HT1080 (cell line): ENCODE measurements around the gene HS3ST5. TPM values are rescaled to one million over a fixed set of nuclear protein-coding genes. Genes with fewer than 3 reads are reported as not detected.
"Not testable (repeated sequence)": the region's sequence is repeated elsewhere in the genome, so short reads cannot be mapped to it uniquely, and the experiment has no call there.

ENCODE experiments used
- DNase-seq: peaks from one replicate; pipeline ENCODE4 v3.0.0-alpha.2; 2015; ENCODE audit warnings: low read depth
- total RNA-seq: library from RNA; depleted of rRNA; stranded (reverse); fragments of >200 nt; shearing (Covaris generic); gene quantifications from 2 replicates; pipeline ENCODE4 v1.2.3, GENCODE V29; 2014

The HS3ST5 gene
- total RNA-seq, 1 experiment from 2014 or later, result 0.18 TPM

DNA sequence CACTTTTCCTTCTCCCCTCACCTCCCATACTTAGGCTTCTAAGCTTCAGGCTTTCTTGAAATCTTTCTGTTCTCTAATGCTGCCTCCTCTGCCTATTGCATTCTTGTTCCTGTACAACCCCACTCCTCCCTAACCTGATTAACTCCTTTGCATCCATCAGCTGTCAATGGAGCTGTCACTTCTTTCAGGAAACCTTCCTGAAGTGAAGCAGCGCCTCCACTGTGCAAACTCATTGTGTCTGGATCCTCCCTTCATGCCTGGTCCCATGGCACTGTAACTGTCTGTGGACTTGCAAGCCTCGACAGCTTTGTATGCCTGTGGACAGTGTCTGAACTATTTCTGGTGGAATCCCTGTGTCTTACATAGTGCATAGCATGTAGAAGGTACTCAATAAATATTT is 185.0 kb downstream of the HS3ST5 start:
- DNase-seq, result no peak

DNA sequence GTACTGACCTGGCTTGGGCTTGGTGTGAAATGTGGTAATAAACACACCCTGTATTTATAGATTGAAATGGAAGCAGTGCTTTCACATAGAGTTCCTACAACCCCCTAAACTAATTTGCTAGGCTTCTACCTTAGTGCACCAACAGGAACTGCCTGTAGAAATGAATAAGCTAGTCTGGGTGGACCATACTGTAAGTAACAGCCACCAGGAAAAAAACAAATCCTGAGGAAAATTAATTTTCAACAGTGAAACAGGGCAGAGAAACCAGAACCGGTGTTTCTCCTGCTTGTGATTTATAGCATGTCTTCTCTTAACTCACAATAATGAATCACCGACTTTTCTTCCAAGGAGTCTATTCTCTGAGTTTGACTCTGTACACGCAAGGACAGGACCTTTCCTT is 187.1 kb downstream of the HS3ST5 start:
- no peak for DNase-seq

DNA sequence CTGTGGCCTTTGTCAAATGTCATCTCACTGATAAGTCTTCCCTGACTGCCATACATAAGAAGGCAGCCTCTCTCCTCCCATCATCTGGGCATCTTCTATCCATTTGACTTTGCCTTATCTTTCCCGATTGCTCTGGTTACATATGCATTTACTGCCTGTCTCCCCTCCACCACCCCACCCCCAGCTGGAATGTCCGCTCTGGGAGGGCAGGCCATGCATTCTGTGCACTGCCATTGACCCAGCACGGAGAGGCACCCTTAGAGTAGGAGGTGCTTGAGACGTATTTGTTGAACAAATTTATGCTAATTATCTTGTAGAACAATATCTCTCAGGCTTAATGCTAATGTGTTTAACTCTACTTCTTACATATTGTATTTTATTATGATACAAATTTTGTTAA is 188.0 kb downstream of the HS3ST5 start:
- DNase-seq, result no peak

DNA sequence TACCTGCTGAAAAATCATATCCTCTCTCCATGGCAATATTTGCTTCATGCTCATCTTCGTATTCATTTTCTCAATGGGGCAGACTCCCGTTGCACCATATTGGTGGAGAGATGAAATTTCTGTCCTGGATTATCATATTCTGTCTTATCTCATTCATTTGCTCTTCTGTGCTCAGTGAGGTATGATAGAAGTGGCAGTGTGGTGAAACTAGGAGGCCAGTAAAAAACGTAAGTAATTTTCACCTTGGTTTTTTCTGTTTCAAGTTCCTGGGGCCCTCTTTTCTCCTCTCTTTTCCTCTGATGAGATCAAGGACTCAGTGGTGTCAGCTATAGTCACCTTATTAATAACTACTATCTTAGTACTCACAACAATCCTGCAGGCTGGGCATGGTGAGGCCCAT is 189.4 kb downstream of the HS3ST5 start:
- no peak for DNase-seq

DNA sequence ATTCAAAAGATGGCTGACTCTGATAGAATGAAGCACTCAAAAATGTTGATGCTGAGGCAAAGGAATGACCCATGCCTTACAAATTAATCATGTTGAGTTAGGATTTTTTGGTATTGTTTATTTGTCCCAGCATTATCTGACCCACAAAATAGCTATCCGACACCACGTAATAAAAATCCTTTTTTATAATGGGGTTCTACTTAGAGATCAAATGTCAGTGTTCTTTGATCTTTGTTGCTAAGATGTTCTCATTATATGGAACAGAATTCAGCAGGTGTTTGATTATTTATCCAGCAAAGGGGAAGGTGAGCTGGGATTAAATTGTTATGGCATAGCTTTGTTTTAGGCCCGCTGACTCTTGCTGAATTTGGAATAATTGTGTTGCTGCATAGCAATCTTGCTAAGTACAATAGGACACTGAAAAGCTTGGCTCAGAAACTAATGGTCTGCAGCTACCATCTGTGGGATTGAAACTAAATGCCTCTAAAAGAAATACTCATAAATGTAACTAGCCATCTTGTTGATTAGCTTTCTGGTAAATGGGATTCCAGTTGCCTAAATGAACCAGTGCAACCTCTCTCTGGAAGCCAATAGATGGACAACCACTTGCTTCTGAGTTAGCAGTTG is 191.6 kb downstream of the HS3ST5 start:
- no peak for DNase-seq

DNA sequence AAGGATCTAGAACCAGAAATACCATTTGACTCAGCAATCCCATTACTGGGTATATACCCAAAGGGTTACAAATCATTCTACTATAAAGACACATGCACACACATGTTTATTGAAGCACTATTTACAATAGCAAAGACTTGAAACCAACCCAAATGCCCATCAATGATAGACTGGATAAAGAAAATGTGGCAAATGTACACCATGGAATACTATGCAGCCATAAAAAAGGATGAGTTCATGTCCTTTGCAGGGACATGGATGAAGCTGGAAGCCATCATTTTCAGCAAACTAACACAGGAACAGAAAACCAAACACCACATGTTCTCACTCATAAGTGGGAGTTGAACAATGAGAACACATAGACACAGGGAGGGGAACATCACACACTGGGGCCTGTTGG is 193.6 kb downstream of the HS3ST5 start:
- not testable (repeated sequence) for DNase-seq

DNA sequence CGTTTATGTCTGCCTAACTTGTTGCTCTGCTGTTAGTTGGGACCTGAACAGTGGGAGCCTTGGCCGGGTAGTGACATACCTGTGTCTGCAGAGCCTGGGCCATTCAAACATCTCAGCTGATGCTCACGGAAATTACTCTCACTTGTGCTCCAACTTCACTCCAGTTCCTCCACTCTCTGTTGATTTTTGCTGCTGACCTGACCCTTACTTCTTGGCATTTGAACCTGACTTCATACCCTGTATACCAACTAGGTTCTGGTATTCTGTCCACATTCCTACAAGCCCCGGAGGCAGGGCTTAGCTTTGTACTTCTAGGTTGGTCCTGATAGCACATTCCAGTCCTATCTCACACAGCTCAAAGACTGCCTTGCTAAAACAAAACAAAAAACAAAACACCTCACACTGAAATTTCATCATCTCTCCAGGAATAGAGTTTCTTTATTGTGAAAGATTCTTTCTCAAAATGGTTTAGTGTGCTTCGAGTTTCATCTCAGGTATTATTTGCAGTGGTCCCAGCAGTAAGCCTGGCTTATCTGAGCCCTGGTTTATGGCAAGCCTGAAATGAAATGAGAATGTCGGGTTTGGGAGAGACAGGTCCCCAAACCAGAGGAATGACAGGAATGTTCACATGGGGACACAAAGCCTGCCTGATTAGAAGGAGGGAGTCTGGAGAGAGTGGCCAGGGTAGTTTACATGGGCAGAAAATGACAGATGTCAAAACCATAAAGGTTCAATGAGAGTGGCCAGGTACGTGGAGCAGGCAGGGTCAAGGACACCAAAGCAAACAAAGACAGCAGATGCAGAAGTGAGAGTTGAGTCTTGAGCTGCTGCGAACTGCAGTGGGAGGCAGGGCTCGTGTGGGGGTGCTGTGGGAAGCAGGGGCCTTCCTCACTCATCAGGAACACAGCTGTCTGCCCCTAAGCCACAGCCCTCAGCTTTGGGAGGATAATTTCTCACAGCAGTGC is 197.7 kb downstream of the HS3ST5 start:
- DNase-seq, result no peak

DNA sequence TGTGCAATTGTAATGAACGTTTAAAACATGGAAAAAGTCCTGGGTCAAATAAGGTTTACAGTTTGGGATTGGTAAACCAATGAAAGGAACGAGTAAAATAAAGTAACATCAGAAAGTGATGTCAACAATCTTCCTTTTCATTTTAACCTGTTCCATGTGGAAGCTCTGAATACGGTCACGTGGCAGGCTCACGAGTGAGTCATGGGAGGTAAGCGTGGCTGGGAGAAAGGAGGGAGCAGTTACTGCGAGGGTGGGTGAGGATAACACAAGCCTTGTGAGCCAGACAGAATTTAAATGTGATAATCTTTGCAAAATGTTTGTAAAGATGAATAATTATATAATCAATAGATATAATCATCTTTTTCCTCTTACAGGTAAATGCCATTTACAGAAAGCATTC is 200.6 kb downstream of the HS3ST5 start:
- peak; percentile 6 for DNase-seq

DNA sequence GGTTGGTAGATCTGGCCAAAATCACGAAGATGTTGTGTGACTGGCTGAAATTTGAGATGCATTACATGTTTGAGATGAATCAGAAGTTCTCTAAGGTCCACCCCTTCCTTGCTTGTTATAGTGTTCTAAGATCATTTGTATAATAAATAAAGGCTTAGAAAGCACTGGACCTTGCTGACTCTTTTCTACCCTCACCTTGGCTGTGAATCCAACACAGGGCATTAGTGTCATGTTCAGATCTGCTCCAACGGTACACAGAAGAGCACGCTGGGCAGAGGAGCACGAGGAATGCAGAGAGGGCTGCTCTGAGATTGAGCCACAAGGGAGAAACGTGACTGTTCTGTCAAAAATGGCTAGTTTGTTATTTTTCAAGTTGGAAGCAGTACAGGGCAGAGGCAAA is 202.4 kb downstream of the HS3ST5 start:
- DNase-seq, result no peak

DNA sequence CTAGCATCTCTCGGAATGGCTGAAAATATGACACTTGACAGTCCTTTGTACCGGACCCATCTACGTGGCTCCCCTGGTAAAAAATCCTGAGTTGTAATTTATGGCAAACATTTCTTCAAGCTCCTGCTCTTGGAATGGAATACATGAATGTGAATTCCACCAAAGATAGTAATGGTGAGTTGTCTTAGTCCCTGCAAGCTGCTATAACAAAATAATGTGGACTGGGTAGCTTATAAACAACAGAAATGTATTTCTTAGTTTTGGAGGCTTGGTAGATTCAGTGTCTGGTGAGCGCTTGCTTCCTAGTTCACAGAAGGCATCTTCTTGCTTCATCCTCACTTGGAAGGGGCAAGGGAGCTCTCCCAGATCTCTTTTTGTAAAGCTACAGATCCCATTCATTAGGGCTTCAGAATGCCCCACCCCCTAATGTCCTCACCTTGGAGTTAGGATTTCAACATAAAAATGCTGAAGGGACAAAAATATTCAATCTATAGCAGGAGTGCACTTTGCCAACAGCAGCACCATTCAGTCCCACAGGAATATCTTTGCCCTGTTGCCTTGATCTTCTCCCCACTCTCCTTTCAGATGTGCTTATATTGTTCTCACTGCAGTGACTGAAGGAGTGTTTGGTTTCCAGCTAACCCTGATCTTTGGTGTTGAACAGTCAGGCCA is 204.1 kb downstream of the HS3ST5 start:
- DNase-seq, result no peak

DNA sequence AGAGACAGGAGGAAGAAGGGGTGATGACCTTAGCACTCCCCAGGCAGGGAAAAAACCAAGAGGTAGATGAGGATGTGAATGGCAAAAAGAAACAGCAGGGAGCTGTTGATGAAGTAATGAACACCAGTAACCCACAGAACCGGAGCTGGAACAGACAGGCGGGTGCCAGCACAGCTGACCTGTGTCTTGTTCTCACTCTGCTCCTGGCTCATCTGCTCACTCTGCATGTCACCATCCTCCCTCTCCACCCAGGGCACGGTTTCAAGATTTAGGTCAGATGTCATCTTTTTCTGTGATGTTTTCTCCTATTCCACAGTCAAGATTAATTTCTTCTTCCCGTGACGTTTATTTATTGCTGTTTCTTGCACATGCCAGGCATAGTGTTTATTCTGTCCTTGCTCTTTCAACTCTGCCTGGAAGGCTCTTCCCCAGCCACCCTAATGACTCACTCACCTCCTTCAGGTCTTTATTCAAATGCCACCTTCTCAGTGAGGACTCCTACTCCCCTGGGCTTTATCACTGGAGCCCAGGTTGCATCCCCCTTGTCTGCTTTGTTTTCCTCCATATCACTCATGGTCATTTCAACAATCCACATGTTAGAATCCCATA is 207.4 kb downstream of the HS3ST5 start:
- no peak for DNase-seq

DNA sequence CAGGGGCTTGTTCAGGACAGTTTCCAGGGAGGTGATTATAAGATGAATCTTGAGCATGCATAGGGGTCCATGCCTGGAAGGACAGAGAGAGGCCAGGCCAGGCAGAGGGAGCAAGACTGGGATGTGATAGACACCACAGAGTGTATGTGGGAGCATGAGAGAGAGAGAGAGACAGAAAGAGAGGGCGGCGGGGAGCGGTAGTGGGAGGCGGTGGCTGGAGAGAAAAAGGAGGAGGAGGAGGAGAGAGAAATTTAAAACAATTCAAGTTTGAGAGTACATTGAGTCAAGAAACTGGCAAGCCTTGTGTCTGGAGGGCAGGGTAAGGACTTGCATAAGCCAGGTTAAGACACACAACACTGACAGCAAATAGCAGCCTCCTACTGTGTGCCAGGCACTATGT is 209.0 kb downstream of the HS3ST5 start:
- DNase-seq, result no peak

DNA sequence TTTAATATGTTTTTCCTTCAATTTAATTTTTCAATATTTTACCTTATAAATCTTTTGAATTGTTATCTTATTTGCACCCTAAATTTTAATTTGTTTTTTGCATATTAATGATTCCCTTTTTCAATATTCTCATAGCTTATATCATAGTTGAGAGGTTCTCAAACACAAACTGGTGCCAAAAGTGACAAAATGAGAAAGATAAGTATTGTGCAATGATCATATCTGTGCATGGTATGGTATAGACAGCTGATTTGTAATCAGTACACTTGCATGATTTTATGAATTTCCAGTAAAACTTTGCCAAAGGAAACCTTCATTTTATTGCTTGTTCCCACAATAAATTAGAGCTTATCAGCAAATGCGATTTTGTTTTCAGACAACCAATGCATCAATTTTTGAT is 210.9 kb downstream of the HS3ST5 start:
- DNase-seq, result no peak

DNA sequence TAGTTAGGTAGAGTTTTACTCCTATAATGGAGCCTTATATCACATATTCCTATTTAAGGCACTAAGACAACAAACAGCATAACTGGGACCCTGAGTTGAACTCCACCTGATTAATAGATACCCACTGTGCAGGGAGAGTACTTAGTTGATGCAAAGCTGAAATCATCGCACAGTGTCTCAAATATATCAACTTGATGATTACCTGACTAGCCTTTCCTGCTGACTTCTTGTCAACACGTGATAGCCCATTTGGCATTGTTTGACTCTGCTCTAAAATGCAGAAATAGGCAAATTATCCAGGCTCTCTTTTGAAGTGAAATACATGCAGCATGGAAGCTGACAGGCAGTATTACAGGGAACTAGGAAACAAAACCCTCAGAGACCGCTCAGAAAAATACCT is 217.2 kb downstream of the HS3ST5 start:
- DNase-seq, result no peak

DNA sequence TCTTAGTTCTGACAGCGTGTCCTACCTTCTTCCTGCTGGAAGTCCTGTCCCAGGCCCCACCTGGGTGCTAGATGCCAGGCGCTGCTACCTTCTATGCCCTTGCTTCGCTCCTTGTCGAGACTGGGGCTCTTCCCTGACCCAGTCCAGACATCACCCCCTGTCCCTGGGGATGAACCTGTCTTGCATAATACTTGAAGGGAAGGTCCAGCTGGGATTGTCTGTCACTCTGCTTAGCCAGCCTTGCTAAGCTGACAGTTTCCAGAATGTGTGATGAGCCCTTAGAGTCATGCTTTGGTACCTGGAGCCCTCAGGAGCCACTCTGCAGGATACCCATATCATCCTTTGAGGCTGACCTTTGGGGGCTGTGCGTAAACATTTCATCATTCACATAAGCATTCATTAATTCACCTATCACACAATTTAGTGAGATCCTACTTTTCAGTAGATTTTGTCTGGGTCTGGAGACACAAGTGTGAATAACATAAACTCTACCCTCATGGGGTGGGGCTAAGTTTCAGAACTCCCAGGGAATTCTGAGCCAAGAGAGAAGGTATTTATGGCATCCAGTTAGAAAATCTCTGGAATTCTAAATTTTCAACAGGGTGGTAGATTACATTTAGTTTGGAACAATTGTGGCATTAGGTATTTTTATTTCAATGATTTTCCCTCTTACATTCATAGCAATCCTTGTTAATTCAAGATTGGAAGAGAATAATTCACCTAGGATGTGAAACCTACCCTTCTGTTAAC is 220.7 kb downstream of the HS3ST5 start:
- no peak for DNase-seq

DNA sequence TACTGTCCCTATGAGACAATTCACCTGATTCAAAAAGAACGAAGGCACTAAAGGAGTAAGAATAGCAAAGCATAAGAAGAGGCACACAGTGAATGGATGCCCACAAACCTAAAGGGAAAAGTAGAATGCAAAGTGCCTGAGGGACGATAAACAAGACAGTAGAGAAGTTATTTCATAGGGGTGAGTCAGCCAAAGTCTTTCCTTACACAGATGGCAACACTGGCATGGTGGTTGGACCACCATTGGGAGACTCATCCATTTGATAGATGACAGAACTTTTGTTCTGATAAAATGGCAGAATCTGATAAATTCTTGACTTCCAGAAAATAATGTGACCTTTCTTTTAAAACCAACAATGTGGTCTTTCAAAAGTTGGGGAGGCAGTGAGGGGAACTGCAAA is 223.8 kb downstream of the HS3ST5 start:
- no peak for DNase-seq

DNA sequence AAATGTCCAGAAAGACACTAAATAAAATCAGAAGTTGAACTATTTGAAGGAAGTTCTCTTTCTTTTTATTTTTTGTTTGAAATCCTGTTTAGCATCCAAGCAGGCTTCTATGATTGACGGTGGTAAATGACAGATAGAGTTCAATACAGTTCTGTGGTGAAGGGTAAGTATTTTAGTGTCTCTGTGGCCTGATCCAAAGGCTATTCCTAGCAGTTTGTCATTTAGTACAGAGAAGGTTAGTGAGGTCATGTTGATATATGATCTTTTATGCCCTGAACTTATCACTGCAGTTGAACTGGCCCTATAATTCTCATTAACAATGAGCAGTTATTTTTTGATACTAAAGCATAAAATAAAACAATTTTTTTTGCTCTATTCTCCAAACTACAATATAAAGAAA is 227.2 kb downstream of the HS3ST5 start:
- DNase-seq, result no peak

DNA sequence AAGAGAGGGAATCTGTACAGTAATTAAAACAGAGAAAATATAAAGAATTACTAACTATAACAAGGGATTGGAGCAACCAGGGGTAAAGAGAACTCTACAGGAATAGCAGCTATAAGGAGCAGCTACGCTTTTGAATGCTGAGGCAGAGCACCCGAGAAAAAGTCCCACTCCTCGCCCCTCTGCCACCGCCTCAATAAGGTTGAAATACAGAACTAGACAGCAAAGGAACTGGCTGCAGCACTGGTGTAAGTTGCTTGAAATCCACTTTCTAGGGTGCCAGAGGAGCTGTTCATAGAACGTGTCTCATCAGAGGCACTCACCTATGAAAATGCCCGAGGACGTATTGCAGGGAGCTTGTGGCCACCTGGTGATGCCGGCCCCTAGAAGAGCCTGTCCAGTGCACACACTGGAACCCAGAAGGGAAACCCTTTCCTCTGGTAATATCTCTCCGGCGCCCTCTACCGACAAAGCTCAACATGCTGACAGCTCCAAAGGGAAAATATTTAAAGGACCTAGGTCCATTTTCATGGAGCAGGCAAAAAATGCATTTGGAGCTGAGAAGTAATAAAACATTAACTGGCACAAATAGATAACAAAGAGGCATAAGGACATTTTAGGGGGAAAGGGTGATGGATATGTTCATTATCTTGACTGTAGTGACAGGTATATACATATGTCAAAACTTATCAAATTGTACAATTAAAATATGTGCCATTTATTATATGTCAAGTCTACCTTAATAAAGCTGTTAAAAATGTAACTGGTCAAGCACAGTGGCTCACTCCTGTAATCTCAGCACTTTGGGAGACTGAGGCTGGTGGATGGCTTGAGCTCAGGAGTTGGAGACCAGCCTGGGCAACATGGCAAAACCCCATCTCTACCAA is 234.5 kb downstream of the HS3ST5 start:
- DNase-seq, result peak; percentile 61

DNA sequence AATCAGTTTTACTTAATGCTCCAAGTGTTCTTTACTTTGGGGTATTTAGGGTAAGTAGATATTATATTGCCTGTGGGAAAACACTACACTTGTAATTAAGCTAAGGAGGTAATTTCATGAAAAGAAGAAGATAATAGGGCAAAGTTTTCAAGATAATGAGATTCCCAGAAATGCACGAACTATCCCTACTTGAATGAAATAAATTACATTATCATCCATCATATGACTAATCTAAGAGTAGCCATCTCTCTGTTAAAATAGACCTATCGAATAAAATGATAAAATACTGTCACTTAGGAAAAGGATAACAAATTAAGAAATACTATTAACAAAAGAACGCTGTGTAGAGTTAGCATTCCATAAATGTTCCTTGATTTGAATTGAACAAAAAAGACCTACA is 236.8 kb downstream of the HS3ST5 start:
- no peak for DNase-seq

DNA sequence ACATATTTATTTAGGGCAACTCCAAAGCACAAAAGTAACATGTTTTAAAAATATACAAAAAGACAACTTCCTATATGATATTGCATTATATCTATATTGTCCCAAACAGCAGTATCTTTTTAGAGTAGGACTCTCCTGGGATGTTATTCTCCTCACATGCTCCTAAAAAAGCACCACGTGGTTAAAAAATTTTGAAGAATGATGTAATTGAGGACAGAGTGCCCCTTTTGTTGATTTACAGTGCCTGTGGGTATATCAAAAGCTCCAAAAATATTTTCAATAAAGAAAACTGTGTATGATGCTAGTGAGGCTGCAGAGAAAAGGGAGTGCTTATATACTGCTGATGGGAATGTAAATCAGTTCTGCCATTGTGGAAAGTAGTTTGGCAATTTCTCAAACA is 241.6 kb downstream of the HS3ST5 start:
- DNase-seq, result no peak
